HG03196 (cell line): Measurements from ENCODE around the gene SPON1.
"Not testable (repeated sequence)": the region's sequence is repeated elsewhere in the genome, so short reads cannot be mapped to it uniquely, and the experiment has no call there.

Experiments
- ATAC-seq: cut with Tn5 transposase; IDR thresholded peaks from one replicate; pipeline ENCODE4 v1.9.1; 2021; ENCODE audit not compliant: unreplicated experiment

SPON1 gene

DNA sequence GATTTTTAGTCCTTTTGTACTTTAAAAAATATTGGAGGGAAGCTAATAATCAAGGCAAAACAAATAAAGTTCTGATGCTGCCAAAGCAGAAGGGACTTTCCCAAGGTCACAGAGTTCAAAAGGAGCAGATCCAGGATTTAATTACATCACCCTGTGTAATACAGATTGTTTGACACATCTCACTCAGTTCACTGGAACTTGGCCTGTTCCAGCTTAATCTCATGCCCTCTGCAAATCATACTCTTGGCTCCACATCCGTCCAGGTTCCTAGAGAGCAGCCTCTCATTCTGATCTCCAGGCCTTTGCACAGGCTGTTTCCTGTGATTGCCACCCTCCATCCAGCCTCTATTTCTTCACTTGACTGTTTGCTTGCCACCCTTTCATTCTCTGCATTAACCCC lies 151.7 kb downstream of the SPON1 start:
- no peak for ATAC-seq

- ATAC-seq, result no peak
These were observed 152.3 kb downstream of the SPON1 start for GRCh38 chr11:14114786-14115185.

DNA sequence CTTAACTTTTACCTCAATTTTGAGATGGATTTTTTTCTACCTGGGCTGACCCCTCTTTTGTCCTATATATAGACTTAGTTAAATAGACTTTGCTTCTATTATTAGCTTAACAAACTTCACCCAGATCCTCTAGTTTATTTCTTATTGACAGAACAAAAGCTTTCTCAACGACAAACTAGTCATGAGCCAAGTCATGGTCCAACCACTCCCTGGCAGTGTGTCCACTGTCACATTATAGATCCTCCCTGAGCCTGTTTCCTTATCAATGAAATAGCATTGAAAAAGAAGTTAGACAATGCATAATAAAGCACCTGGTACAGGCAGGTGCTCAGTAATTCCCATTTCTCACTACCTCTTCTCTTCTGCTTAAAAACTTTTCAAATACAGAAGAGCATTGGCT lies 155.1 kb downstream of the SPON1 start:
- no peak for ATAC-seq

DNA sequence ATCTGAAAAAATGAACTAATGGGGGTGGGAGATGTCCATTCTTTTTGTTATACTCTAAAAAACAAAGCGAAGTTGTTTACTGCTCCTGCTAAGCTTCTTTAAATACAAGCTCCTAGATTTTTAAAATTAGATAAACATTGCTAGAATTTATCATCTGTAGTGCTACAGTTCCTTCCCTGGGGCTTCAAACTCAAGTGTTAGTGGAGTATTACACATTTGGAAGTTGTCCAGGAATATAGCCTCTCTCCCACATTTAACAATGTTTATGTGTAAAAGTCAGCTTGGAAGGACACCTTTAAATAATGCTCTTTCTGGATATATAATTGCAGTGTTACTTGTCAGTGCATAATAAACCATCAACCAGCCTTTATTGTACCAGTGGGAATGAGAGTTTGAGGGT lies 155.5 kb downstream of the SPON1 start:
- no peak for ATAC-seq

DNA sequence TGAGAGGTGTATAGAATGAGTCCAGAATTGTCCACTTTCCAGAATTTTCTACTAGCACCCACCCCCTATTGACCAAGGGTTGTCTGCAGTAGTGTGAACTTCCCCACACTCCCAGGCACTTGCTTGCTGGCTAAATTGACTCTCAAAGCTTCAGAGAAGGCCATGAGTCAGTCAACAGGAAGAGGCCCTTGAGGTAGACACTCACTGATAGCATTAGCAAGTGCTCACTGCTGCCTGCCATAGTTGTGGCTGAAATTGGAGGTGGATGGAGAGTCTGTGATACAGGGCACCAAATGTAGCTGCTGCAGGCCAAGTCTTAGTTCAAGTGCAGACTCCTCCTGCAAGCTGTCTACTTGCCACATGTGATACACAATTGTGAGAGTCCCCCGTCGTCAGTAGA lies 156.8 kb downstream of the SPON1 start:
- no peak for ATAC-seq

- no peak for ATAC-seq
These were observed 161.8 kb downstream of the SPON1 start for GRCh38 chr11:14124350-14124749.

DNA sequence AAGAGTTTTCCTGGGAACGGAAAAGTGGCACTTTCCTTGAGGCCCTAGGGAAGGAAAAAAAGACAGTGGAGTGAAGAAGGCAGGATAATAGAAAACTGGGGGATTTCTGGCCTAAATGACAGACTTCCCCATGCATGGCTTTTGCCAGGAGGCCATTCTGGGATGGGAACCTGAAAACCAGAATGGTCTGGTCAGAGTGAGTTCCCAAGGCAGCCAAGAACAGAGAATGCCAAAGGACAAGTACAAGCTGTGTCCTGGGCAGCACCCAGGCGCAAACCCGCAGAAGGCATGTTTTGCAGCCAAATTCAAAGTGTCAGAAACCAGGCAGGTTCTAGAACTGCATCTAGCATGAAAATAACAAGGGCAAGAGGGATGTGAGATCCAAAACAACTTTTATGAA lies 162.4 kb downstream of the SPON1 start:
- no peak for ATAC-seq

DNA sequence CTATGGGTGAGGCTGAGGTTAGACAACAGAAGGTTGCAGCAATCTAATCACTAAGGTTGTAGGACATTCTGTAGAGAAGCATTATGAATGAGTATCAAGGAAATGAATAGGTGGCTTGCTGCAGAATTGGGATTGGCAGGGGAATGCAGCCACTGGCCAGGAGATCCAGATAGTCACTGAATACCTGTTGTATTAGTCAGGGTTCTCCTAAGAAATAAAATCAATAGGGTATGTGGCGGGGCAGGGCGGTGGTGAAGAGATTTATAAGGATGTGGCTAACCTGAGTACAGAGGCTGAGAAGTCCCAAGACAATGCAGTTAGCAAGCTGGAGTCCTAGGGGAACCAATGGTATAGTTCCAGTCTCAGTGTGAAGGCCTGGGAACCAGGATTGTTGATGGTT lies 163.0 kb downstream of the SPON1 start:
- no peak for ATAC-seq

DNA sequence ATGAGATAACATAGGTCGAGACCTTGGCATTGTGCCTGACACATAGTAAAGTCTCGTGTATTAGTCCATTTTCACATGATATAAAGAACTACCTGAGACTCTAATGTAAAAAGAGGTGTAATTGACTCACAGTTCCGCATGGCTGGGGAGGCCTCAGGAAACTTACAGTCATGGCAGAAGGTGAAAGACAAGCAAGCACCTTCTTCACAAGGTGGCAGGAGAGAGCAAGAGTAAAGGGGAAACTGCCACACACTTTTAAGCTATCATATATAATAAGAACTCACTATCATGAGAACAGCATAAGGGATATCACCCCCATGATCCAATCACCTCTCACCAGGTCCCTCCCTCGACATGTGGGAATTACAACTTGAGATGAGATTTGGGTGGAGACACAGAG lies 165.2 kb downstream of the SPON1 start:
- ATAC-seq, result no peak

- ATAC-seq, result no peak
These were observed 169.8 kb downstream of the SPON1 start for GRCh38 chr11:14132312-14132711.

DNA sequence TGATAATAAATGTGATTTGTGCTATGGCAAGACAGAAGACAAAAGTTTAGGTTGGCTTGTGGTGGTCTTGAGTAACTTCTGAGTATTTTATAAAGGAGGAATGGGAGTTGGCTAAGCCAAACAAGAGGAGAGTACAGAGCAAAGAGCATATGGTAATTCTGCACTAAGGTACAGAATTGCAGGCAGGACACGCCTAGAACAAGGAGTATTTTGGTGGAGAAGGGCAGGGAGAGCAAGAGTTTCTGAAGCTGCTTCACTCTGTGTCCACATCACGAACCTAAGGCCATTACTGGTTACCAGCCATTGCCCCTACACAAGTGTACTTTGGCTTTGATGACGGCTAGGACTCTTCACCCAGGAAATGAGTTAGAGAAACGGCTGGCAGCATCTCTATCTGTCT lies 170.9 kb downstream of the SPON1 start:
- ATAC-seq, result no peak

- no peak for ATAC-seq
These were observed 174.0 kb downstream of the SPON1 start for GRCh38 chr11:14136561-14136960.

- ATAC-seq, result no peak
These were observed 174.8 kb downstream of the SPON1 start for GRCh38 chr11:14137284-14137683.

GRCh38 chr11:14140991-14141390 lies 178.5 kb downstream of the SPON1 start:
- ATAC-seq, result no peak

DNA sequence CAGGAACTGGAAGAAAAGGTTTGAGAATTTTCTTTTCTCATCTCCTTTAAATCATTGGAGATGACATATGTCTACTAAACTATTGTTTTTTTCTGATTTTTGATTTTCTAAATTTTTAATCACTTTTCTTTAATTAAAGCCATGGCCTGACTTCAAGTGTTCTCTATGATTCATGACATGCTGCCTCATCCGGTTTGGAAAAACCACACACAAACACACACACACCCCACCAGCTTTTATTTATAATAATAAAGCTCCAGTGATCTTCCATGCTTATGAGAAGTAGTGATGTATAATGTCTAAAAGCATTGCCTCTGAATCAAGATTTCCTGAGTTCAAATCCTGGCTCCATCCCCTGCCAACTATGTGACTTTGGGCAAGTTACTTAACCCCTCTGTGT lies 179.2 kb downstream of the SPON1 start:
- no peak for ATAC-seq

DNA sequence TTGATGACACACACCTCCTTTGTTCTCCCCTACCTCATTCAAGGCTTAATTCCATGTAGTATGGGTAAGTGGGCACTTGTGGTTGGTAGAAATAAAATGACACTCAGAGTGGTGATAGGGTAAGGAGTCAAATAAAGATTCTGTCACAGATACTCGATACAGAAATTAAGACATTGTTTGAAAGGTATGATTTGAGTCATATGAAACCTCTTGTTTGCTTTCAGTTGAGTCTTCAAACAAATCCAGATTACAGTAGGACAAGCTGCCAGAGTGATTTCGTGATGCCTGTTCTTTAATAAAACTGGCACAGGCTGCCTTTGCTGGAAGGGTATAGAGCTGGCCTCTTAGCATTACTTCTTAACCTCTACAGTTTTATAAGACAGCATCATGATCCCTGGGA lies 182.4 kb downstream of the SPON1 start:
- ATAC-seq, result no peak

DNA sequence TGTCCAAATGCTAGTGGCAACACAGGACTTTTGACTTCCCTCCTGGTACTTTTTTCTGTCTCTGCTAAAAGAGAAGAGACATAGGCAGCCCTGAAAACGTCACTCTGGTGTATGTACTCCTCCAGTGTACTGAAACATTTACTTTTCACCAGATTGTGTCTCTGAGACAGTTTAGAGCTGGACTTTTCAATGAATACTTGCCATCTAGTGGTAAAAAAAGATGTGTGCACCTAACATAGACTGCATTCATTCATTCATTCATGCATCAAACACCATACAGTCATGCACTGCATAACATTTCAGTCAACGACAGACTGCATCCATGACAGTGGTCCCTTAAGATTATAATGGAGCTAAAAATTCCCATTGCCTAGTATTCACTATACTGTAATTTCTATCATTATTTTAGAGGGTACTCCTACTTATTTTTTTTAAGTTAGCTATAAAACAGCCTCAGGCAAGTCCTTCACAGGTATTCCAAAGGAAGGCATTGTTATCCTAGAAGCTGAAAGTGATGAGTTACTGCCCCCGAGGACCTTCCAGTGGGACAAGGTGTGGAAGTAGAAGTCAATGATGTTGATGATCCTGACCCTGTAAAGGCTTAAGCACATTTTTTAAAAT lies 186.2 kb downstream of the SPON1 start:
- ATAC-seq, result no peak

DNA sequence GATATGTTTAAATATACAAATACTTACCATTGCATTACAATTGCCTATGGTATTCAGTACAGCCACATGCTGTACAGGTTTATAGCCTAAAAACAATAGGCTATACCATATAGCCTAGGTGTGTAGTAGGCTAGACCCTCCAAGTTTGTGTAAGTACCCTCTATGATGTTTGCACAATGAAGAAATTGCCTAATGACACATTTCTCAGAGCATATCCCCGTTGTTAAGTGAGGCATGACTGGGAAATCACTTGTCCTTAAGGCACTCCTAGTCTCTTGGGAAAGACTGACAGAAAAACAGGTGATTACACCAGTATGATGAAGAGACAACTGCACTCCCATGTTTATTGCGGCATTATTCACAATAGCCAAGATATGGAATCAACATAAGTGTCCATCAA lies 187.2 kb downstream of the SPON1 start:
- no peak for ATAC-seq

GRCh38 chr11:14150878-14151277 lies 188.4 kb downstream of the SPON1 start:
- no peak for ATAC-seq

- not testable (repeated sequence) for ATAC-seq
These were observed 191.6 kb downstream of the SPON1 start for GRCh38 chr11:14154103-14154502.

GRCh38 chr11:14158393-14158792 lies 195.9 kb downstream of the SPON1 start:
- no peak for ATAC-seq

DNA sequence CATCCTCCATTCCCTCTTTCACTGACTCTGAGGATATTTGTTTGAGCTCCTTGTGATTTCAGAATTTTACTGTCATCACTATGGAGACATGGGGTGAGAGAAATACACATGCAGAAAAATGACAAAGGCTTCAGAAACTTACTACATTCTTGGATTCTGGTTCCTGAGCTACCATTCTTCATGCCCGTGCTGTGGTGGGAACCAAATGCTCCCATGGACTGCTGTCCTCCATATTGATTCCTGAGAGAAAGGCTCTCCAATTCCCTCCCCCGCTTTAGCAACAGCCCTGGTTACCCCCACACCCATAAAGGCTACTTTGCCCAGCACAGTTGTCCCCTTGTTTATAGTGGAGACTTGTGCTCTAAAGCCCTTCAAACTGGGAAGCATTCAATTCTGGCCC lies 201.1 kb downstream of the SPON1 start:
- ATAC-seq, result no peak

- not testable (repeated sequence) for ATAC-seq
These were observed 211.2 kb downstream of the SPON1 start for GRCh38 chr11:14173679-14174078.
